Activated CD8-positive, alpha-beta T cell treated with anti-CD3 and anti-CD28 coated beads for 36 hours (primary cell): ENCODE results near the gene BMPR1A. TPM values are rescaled to one million over a fixed set of nuclear protein-coding genes. Genes with fewer than 3 reads are reported as not detected.
"Not testable (repeated sequence)": the region's sequence is repeated elsewhere in the genome, so short reads cannot be mapped to it uniquely, and the experiment has no call there.

Experiments used
- ATAC-seq: fragments of 200-7000 bp; cut with Tn5 transposase; one replicate; pipeline ENCODE4 v1.10.0; 2021; ENCODE audit warnings: mild to moderate bottlenecking, moderate library complexity
- CTCF ChIA-PET: fragments of 350-600 bp; sonication (Branson Sonifier 250); formaldehyde crosslinking; loops from one replicate; lab custom pipeline; 2021; ENCODE audit warnings: antibody characterized with exemption; lab: Charles Lee
- POLR2A ChIA-PET: fragments of 350-600 bp; sonication (Branson Sonifier 250); formaldehyde crosslinking; loops from one replicate; lab custom pipeline; 2021; ENCODE audit warnings: antibody characterized with exemption; lab: Charles Lee
- DNase-seq: peaks from one replicate; pipeline ENCODE4 v3.0.0-alpha.2; 2020
- H3K27ac Mint-ChIP-seq: one replicate; pipeline ENCODE4 v1.8.0; 2021; ENCODE audit warnings: mild to moderate bottlenecking, mixed read lengths
- H3K27me3 Mint-ChIP-seq: one replicate; pipeline ENCODE4 v1.8.0; 2021; ENCODE audit warnings: mixed read lengths
- H3K36me3 Mint-ChIP-seq: one replicate; pipeline ENCODE4 v1.8.0; 2021; ENCODE audit warnings: low read depth, mixed read lengths
- H3K4me1 Mint-ChIP-seq: one replicate; pipeline ENCODE4 v1.8.0; 2021; ENCODE audit warnings: low read depth, mixed read lengths
- H3K4me3 Mint-ChIP-seq: one replicate; pipeline ENCODE4 v1.8.0; 2021; ENCODE audit warnings: mild to moderate bottlenecking, moderate library complexity, mixed read lengths
- H3K9me3 Mint-ChIP-seq: one replicate; pipeline ENCODE4 v1.8.0; 2021; ENCODE audit warnings: mixed read lengths
- intact Hi-C: fragments of 100-400 bp; cut with micrococcal nuclease; formaldehyde crosslinking; loops from one replicate; pipeline ENCODE4 v1.10.0; 2022
- total RNA-seq, 2 experiments: library from RNA; stranded (reverse); gene quantifications; one replicate each; pipeline ENCODE4 v1.2.3, GENCODE V29; 2021
- TF ChIP-seq, protein P1 (sequence below): fragments of 200-600 bp; IDR thresholded peaks from one replicate; pipeline ENCODE4 v1.8.0; 2022; ENCODE audit warnings: antibody characterized with exemption, mild to moderate bottlenecking

Gene BMPR1A
- total RNA-seq, 2 experiments from 2014 or later, result 6.6 to 6.9 TPM

DNA sequence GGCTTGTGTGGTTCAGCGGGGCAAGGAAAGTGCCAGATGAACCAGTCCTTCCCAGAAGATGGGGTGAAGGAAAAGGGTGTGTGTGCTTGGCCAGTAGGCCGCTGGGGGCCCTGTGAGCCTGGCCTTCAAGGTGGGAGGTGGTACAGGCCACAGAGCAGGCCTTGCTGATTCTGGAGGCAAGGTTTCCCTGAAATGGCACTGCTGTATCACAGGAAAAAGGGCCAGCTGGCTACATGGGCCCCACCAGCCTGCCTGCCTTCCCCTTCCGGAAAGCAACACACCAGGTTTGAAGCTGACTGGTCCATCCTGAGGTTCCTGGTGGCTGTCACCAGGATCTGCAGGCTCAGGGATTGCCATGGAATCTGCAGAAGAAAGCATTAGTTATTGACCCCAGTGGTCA, 188.5 kb downstream of the BMPR1A start:
- no peaks in the 10 kb centered on the region for H3K36me3 Mint-ChIP-seq
- TF ChIP-seq, protein P1, sequence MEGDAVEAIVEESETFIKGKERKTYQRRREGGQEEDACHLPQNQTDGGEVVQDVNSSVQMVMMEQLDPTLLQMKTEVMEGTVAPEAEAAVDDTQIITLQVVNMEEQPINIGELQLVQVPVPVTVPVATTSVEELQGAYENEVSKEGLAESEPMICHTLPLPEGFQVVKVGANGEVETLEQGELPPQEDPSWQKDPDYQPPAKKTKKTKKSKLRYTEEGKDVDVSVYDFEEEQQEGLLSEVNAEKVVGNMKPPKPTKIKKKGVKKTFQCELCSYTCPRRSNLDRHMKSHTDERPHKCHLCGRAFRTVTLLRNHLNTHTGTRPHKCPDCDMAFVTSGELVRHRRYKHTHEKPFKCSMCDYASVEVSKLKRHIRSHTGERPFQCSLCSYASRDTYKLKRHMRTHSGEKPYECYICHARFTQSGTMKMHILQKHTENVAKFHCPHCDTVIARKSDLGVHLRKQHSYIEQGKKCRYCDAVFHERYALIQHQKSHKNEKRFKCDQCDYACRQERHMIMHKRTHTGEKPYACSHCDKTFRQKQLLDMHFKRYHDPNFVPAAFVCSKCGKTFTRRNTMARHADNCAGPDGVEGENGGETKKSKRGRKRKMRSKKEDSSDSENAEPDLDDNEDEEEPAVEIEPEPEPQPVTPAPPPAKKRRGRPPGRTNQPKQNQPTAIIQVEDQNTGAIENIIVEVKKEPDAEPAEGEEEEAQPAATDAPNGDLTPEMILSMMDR, result no peak
- CTCF ChIA-PET, result no interaction called here
- H3K27ac Mint-ChIP-seq, result no peak overlapping the region
- no peaks in the 10 kb centered on the region for H3K9me3 Mint-ChIP-seq
- DNase-seq (no peak), ATAC-seq (no peak)
- no peaks in the 10 kb centered on the region for H3K27me3 Mint-ChIP-seq
- no peak overlapping the region for H3K4me3 Mint-ChIP-seq
- intact Hi-C loops, result no loop called here
- POLR2A ChIA-PET, result no interaction called here
- no peaks in the 10 kb centered on the region for H3K4me1 Mint-ChIP-seq

DNA sequence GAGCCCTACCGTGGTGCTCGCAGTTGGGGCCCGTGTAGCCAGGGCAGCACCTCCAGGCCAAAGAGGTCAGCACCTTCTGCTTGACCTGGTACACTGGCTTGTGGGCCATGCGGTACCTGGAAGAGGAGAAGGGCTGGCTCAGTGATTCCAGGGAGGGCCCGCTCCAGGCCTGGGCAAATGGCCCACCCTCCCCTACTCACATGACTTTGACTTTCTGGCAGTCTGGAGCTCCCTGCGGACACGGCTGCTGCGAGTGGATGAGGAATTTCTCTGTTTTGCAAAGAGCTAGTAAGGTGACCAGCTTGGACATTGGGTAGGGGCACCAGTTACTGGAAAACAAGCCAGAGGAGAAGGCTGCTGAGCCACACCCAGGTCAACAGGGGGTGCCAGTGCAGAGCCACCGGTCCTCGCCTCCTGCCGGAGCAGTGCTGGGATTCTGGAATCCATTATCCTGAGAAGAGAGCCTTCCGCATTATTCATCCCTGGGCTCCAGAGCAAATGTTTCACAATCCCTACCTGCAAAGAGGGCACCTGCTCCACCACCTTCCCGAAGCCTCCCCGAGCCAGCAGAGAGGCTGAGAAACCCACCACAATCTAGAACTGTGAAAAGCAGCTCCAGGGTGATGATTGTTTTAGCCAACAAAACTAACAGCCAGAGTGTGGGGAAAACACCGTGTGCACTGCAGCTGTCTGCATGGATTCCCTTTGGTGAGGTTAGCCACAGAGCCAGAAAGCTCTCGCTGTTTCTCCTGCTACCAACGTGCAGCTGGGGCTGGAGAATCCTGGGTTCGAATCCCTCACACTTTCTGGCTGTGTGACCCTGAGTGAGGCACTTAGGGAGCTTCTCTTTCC, 189.2 kb downstream of the BMPR1A start:
- TF ChIP-seq, protein P1, result no peak
- DNase-seq (no peak), ATAC-seq (no peak)
- POLR2A ChIA-PET, result interaction anchor here (1.0 kb wide), 1 partner anchor 10 kb away, joined by 4 read pairs; no protein-coding TSS in a partner anchor
- H3K27me3 Mint-ChIP-seq, result no peaks in the 10 kb centered on the region
- no peaks in the 10 kb centered on the region for H3K9me3 Mint-ChIP-seq
- CTCF ChIA-PET, result interaction anchor here (0.7 to 3.0 kb wide), 3 partner anchors 15 to 22 kb away, joined by 3 to 10 read pairs (median 3); partner anchors contain the start of gene ADIRF
- intact Hi-C loops, result no loop called here
- H3K27ac Mint-ChIP-seq, result no peak overlapping the region
- peaks cover 4% of the 10 kb centered on the region for H3K4me1 Mint-ChIP-seq
- no peaks in the 10 kb centered on the region for H3K36me3 Mint-ChIP-seq
- no peak overlapping the region for H3K4me3 Mint-ChIP-seq

DNA sequence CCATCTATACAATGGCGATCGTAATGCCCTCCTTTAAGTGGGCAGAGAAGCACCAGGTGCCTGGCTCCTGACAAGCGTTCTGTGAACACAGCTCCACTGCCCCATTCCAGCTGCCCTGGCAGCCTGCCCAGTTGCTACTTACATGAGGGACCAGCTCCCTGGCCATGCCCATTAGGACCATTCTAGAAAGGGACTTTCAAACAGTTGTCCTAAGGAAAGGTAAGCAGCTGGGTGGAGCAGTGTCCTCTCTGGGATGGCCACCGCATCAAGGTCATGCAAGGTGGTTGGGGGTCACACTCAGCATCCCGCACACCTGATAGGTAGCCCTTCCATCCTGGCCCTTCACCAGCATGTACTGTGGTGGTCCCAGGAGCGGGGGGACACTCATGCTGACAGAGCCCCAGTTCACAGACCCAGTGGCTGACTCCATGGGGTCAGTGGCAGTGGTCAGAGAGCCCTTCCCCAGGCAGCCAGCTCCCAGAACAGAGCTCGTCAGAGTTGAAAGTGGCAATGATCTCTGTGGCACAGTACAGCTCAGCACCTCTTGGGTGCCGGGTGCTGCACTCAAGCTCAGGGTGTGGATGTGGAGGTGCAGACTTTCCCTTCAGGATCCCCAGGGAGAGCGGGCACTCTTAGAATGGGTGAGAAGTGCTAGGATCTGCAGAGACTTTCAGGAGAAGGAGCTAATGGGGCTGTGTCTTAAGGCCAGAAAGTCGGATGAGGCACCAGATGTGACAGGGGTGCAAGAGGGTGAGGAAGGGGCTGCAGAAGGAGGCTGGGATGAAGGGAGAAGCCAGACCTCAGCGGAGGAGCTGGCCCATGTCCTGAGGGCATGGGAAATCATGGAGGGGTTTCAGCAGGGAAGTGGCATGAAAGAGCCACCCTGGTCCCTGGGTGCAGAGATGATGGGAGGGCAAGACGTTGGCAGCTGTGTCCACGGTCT, 190.1 kb downstream of the BMPR1A start:
- TF ChIP-seq, protein P1, result no peak
- no peaks in the 10 kb centered on the region for H3K36me3 Mint-ChIP-seq
- CTCF ChIA-PET, result interaction anchor here (0.7 to 3.0 kb wide), 2 partner anchors 14 to 19 kb away, joined by 3 to 10 read pairs; no protein-coding TSS in a partner anchor
- no peak overlapping the region for H3K4me3 Mint-ChIP-seq
- no peaks in the 10 kb centered on the region for H3K9me3 Mint-ChIP-seq
- H3K4me1 Mint-ChIP-seq, result peaks cover 5% of the 10 kb centered on the region
- POLR2A ChIA-PET, result interaction anchor here (1.0 kb wide), 1 partner anchor 9 kb away, joined by 4 read pairs; no protein-coding TSS in a partner anchor
- no peak for DNase-seq
- no peak for ATAC-seq
- no peaks in the 10 kb centered on the region for H3K27me3 Mint-ChIP-seq
- intact Hi-C loops, result no loop called here
- H3K27ac Mint-ChIP-seq, result no peak overlapping the region

DNA sequence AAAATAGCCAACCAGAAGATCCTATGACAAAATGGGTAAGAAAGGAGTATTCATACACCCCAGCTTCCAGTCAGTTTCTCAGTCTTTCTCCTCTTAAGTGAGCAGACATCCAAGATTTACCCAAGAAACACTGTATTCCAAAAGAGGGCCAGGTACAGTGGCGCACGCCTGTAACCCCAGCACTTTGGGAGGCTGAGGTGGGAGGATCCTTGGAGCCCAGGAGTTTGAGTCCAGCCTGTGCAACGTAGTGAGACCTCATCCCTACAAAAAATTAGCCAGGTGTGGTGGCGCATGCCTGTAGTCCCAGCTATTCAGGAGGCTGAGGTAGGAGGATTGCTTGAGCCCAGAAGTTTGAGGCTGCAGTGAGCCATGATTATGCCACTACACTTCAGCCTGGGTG, 191.4 kb downstream of the BMPR1A start:
- CTCF ChIA-PET, result interaction anchor here (1.5 to 3.0 kb wide), 2 partner anchors 13 to 18 kb away, joined by 5 to 10 read pairs; no protein-coding TSS in a partner anchor
- intact Hi-C loops, DNase-seq, H3K36me3 Mint-ChIP-seq, H3K27ac Mint-ChIP-seq, H3K4me1 Mint-ChIP-seq, POLR2A ChIA-PET, H3K4me3 Mint-ChIP-seq, H3K27me3 Mint-ChIP-seq, ATAC-seq: not testable (repeated sequence)
- H3K9me3 Mint-ChIP-seq, result peaks cover 11% of the 10 kb centered on the region

DNA sequence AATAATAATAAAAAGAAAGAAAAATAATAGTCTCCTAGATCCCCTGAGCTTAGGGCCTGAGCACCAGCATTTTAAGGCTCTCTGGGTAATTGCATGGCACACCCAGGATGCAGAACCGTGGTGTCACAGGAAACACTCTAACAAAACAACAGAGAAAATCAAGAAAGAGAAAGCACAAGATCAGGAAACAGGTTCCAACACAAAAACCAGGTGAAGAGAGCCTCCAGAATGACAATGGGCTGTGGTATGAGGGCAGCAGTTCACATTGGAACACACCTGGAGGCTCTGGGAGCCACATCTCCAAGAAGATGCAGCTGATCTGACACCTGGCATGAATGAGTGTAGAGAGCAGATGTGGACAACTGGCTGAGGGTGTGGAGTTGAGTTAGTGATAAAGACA, 193.9 kb downstream of the BMPR1A start:
- H3K27ac Mint-ChIP-seq, result peak overlapping the region; percentile 22
- DNase-seq, result no peak
- ChIA-PET POLR2A (no interaction called here), CTCF (interaction anchor here (1.1 to 1.9 kb wide), 2 partner anchors 10 kb away, joined by 3 to 6 read pairs; no protein-coding TSS in a partner anchor)
- H3K9me3 Mint-ChIP-seq, result peaks cover 15% of the 10 kb centered on the region
- H3K4me1 Mint-ChIP-seq, result peaks cover 5% of the 10 kb centered on the region
- TF ChIP-seq, protein P1, result no peak
- ATAC-seq, result no peak
- intact Hi-C loops, result no loop called here
- H3K4me3 Mint-ChIP-seq, result no peak overlapping the region
- H3K36me3 Mint-ChIP-seq, result no peaks in the 10 kb centered on the region
- no peaks in the 10 kb centered on the region for H3K27me3 Mint-ChIP-seq
